Measurements from ENCODE around the gene TMEM132E.

- no peak for TF ChIP-seq CTCF (IDR thresholded peaks at IDR 0.05; ENCODE audit: control extremely low read depth in 1 of 3, insufficient read depth in 1 of 3, low read depth in 1 of 3, low read length in 3 of 3)
- TF ChIP-seq BRCA1 (IDR thresholded peaks at IDR 0.05; ENCODE audit: low read depth, low read length), result no peak
- TF ChIP-seq CBX8 (IDR thresholded peaks at IDR 0.05; ENCODE audit: borderline replicate concordance, low read depth, low read length), result no peak
- TF ChIP-seq MAX (IDR thresholded peaks at IDR 0.05), result no peak
These were observed 66.2 kb downstream of the TMEM132E start for GRCh38 chr17:34645594-34645993.

Measured in H1 (cell line).